ENCODE data around the gene UBASH3B. TPM values are rescaled to one million over a fixed set of nuclear protein-coding genes. Genes with fewer than 3 reads are reported as not detected.
A peak's percentile ranks its signal among the peaks of the same experiment; 100 is the strongest.

UBASH3B gene
- total and polyA plus RNA-seq, 2 of the 13 experiments (the other 11 are each of a cell fraction or from before 2014, with no cell fraction given), result 4.4 to 7.6 TPM

DNA sequence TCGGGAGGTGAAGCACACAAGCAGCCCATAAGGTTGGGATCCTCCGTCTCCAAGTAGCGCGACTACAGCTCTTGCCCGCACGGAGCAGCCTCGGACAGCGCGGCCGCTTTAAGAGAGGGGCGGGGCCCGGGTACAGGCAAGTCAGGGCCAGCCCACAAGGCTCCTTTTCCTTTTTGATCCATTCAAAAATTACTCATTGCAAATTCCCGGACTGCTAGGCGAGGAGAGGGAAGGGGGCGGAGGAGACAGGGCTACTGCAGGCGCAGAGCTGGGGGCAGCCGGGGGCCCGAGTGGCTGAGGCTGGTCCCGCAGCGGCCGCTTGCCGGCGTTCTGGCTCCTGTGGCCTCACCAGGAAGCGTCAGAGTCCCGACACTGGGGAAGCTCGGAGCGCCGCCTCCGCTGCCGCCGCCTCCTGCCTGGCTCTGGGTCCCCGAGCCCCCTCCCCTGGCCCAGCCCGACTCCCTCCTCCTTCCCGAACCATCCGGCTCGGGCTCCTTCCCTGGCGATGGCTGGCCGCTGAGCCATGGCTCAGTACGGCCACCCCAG, at the start of gene UBASH3B (continued):
- no peak for TF ChIP-seq ZNF678 (CRISPR knock-in tag; IDR thresholded peaks at IDR 0.05)
- TF ChIP-seq SAP130 (CRISPR knock-in tag; IDR thresholded peaks at IDR 0.05; ENCODE audit: low read depth), result 0 out of 2 replicates have a peak, but pooled peaks have one; percentile 45
- no peak for TF ChIP-seq IKZF4 (CRISPR knock-in tag; IDR thresholded peaks at IDR 0.05; ENCODE audit: borderline replicate concordance, low read depth, not compliant biosample characterization)
- no peak for TF ChIP-seq SMC3 (IDR thresholded peaks at IDR 0.05; ENCODE audit: low read length)
- no peak for TF ChIP-seq ISL2 (CRISPR knock-in tag; IDR thresholded peaks at IDR 0.05)
- no peak for TF ChIP-seq ZNF772 (CRISPR knock-in tag; IDR thresholded peaks at IDR 0.05)
- peak; percentile 39 for TF ChIP-seq HNRNPK (IDR thresholded peaks at IDR 0.05; ENCODE audit: low read depth, low read length, poor library complexity, severe bottlenecking)
- TF ChIP-seq ZBTB10 (CRISPR knock-in tag; IDR thresholded peaks at IDR 0.05; ENCODE audit: borderline replicate concordance), result no peak
- TF ChIP-seq PCBP2 (optimal IDR thresholded peaks at IDR 0.05; ENCODE audit: low read depth, low read length, poor library complexity, severe bottlenecking), result no peak
- TF ChIP-seq ZNF703 (CRISPR knock-in tag; IDR thresholded peaks at IDR 0.05; ENCODE audit: borderline replicate concordance), result no peak
- TF ChIP-seq SOX6 (IDR thresholded peaks at IDR 0.05), result no peak
- peak; percentile 20; the same call in 1 of the 2 replicates for TF ChIP-seq SOX6 (CRISPR knock-in tag; IDR thresholded peaks at IDR 0.05)
- TF ChIP-seq NR3C1 (CRISPR knock-in tag; IDR thresholded peaks at IDR 0.05), result no peak
- no peak for TF ChIP-seq CENPT (CRISPR knock-in tag; IDR thresholded peaks at IDR 0.05; ENCODE audit: low read depth)
- no peak for TF ChIP-seq PLSCR1 (CRISPR knock-in tag; IDR thresholded peaks at IDR 0.05; ENCODE audit: borderline replicate concordance)
- TF ChIP-seq ONECUT2 (CRISPR knock-in tag; IDR thresholded peaks at IDR 0.05), result peak; percentile 10; the same call in 1 of the 2 replicates
- TF ChIP-seq NFIB (CRISPR knock-in tag; IDR thresholded peaks at IDR 0.05; ENCODE audit: borderline replicate concordance), result no peak
- no peak for TF ChIP-seq ZSCAN31 (CRISPR knock-in tag; IDR thresholded peaks at IDR 0.05; ENCODE audit: low read depth)
- TF ChIP-seq ZNF713 (CRISPR knock-in tag; IDR thresholded peaks at IDR 0.05), result no peak
- no peak for TF ChIP-seq ZNF441 (CRISPR knock-in tag; IDR thresholded peaks at IDR 0.05; ENCODE audit: borderline replicate concordance)
- no peak for TF ChIP-seq FLYWCH1 (CRISPR knock-in tag; IDR thresholded peaks at IDR 0.05)
- 0 out of 2 replicates have a peak, but pooled peaks have one; percentile 54 for TF ChIP-seq KLF15 (CRISPR knock-in tag; IDR thresholded peaks at IDR 0.05; ENCODE audit: borderline replicate concordance)
- TF ChIP-seq MXI1 (IDR thresholded peaks at IDR 0.05; ENCODE audit: borderline replicate concordance, low read depth, low read length), result no peak
- no peak for TF ChIP-seq HDAC6 (IDR thresholded peaks at IDR 0.05; ENCODE audit: low read depth, low read length)
- TF ChIP-seq REPIN1 (CRISPR knock-in tag; IDR thresholded peaks at IDR 0.05; ENCODE audit: borderline replicate concordance, low read depth), result 0 out of 2 replicates have a peak, but pooled peaks have one; percentile 31
- TF ChIP-seq RBM39 (IDR thresholded peaks at IDR 0.05; ENCODE audit: low read depth, low read length, poor library complexity, severe bottlenecking), result no peak
- no peak for TF ChIP-seq ZNF547 (CRISPR knock-in tag; IDR thresholded peaks at IDR 0.05)
- no peak for TF ChIP-seq ZNF451 (CRISPR knock-in tag; IDR thresholded peaks at IDR 0.05)
- 0 out of 2 replicates have a peak, but pooled peaks have one; percentile 5 for TF ChIP-seq ZNF124 (CRISPR knock-in tag; IDR thresholded peaks at IDR 0.05)

All from HepG2 (cell line).